CD14-positive monocyte (primary cell): ENCODE results near the gene YBX2. TPM values are rescaled to one million over a fixed set of nuclear protein-coding genes. Genes with fewer than 3 reads are reported as not detected.

Source experiments
- DNase-seq, 3 donors: peaks; one replicate each; pipeline ENCODE4 v3.0.0-alpha.2; 2011 to 2022
- H2AFZ ChIP-seq: 2 replicates; pipeline ENCODE4 v1.6.0; 2012; ENCODE audit warnings: mild to moderate bottlenecking, low read depth, low read length, inconsistent platforms; ENCODE audit not compliant: insufficient read depth, poor library complexity, severe bottlenecking
- H3K27ac ChIP-seq, 2 donors: 1 replicate in 1 of 2; 2 replicates in 1 of 2; pipeline ENCODE4 v1.5.1; 2012 to 2013; ENCODE audit warnings: low read length in 2 of 2, control low read depth in 1 of 2, inconsistent platforms in 1 of 2, low read depth in 1 of 2, mild to moderate bottlenecking in 1 of 2
- H3K27me3 ChIP-seq, 2 donors: one replicate each; pipeline versions ENCODE4 v1.6.0 to v1.6.1; 2011 to 2013; ENCODE audit warnings: low read length in 2 of 2; ENCODE audit not compliant: control insufficient read depth in 2 of 2, insufficient read depth in 2 of 2
- H3K36me3 ChIP-seq, 2 donors: replicated peaks in 1 of 2; 1 replicate in 1 of 2; 2 replicates in 1 of 2; pipeline versions ENCODE4 v1.5.1 to v1.6.1; 2012 to 2013; ENCODE audit warnings: low read length in 2 of 2, control low read depth in 1 of 2, inconsistent platforms in 1 of 2, mild to moderate bottlenecking in 1 of 2; ENCODE audit not compliant: insufficient read depth in 2 of 2, control insufficient read depth in 1 of 2
- H3K4me1 ChIP-seq, 2 donors: 1 replicate in 1 of 2; 2 replicates in 1 of 2; pipeline versions ENCODE4 v1.5.1 to v1.6.1; 2012 to 2013; ENCODE audit warnings: low read length in 2 of 2, control low read depth in 1 of 2, inconsistent platforms in 1 of 2, mild to moderate bottlenecking in 1 of 2, moderate library complexity in 1 of 2; ENCODE audit not compliant: insufficient read depth in 2 of 2, control insufficient read depth in 1 of 2
- H3K4me2 ChIP-seq: replicated peaks from 2 replicates; pipeline ENCODE3; 2012; ENCODE audit warnings: low read length, moderate library complexity, mild to moderate bottlenecking; ENCODE audit not compliant: poor library complexity, severe bottlenecking; ENCODE audit errors: extremely low read depth
- H3K4me3 ChIP-seq, 3 experiments: fragments of 200-600 bp in 1 of 3; sonication (generic) in 1 of 3; replicated peaks in 1 of 3; 1 replicate in 2 of 3; 2 replicates in 1 of 3; pipeline ENCODE4 v1.5.1; 2011 to 2013; ENCODE audit warnings: low read length in 3 of 3, mild to moderate bottlenecking in 3 of 3, control low read depth in 2 of 3, low read depth in 2 of 3, inconsistent platforms in 1 of 3, moderate library complexity in 1 of 3
- H3K79me2 ChIP-seq: 2 replicates; pipeline ENCODE4 v1.6.0; 2012; ENCODE audit warnings: mild to moderate bottlenecking, control low read depth, inconsistent platforms, low read length, moderate library complexity; ENCODE audit not compliant: insufficient read depth
- H3K9ac ChIP-seq: 2 replicates; pipeline ENCODE4 v1.6.0; 2017; ENCODE audit warnings: low read length, mild to moderate bottlenecking; ENCODE audit not compliant: insufficient read depth, poor library complexity, severe bottlenecking
- H3K9me3 ChIP-seq, 2 donors: replicated peaks in 1 of 2; 1 replicate in 1 of 2; 2 replicates in 1 of 2; pipeline versions ENCODE4 v1.5.1 to v1.6.1; 2012 to 2013; ENCODE audit warnings: low read length in 2 of 2, control low read depth in 1 of 2; ENCODE audit not compliant: control insufficient read depth in 1 of 2, insufficient read depth in 1 of 2
- H4K20me1 ChIP-seq: 2 replicates; pipeline ENCODE4 v1.6.0; 2012; ENCODE audit warnings: mild to moderate bottlenecking, low read length, control low read depth, moderate library complexity; ENCODE audit not compliant: insufficient read depth
- H3K27ac Mint-ChIP-seq, 7 donors: one replicate each; pipeline ENCODE4 v1.8.0; 2020; ENCODE audit warnings: mild to moderate bottlenecking in 7 of 7, mixed read lengths in 7 of 7, moderate library complexity in 6 of 7, inconsistent platforms in 2 of 7
- H3K27me3 Mint-ChIP-seq, 3 donors: one replicate each; pipeline ENCODE4 v1.8.0; 2021 to 2022; ENCODE audit warnings: low read depth in 3 of 3, mild to moderate bottlenecking in 3 of 3, mixed read lengths in 3 of 3, moderate library complexity in 3 of 3, inconsistent platforms in 1 of 3
- H3K36me3 Mint-ChIP-seq, 2 donors: one replicate each; pipeline ENCODE4 v1.8.0; 2020; ENCODE audit warnings: mixed read lengths in 2 of 2, inconsistent platforms in 1 of 2, mild to moderate bottlenecking in 1 of 2
- H3K4me1 Mint-ChIP-seq: one replicate; pipeline ENCODE4 v1.8.0; 2020; ENCODE audit warnings: mild to moderate bottlenecking, mixed read lengths
- H3K4me3 Mint-ChIP-seq, 2 donors: one replicate each; pipeline ENCODE4 v1.8.0; 2020; ENCODE audit warnings: mild to moderate bottlenecking in 2 of 2, mixed read lengths in 2 of 2, moderate library complexity in 1 of 2
- H3K9me3 Mint-ChIP-seq, 7 donors: one replicate each; pipeline ENCODE4 v1.8.0; 2020 to 2022; ENCODE audit warnings: mixed read lengths in 7 of 7, mild to moderate bottlenecking in 6 of 7, moderate library complexity in 6 of 7, inconsistent platforms in 2 of 7
- WGBS: methylation state at CpG from one replicate; pipeline ENCODE4 v1.1.5; 2013; ENCODE audit warnings: missing lambda C conversion rate; ENCODE audit not compliant: insufficient coverage; 5-methylcytosine and 5-hydroxymethylcytosine counted together
- intact Hi-C, 2 donors: fragments of 100-400 bp; cut with micrococcal nuclease; formaldehyde crosslinking; loops; one replicate each; pipeline versions ENCODE4 v1.15.0 to v1.15.1; 2023
- polyA plus RNA-seq, 3 donors: library from polyadenylated mRNA; depleted of rRNA in 1 of 3; unstranded in 2 of 3; stranded (reverse) in 1 of 3; fragments of 300-500 nt in 2 of 3; fragments of >200 nt in 1 of 3; fragmentation: Illumina TruSeq in 2 of 3; gene quantifications; 1 replicate in 2 of 3; 2 replicates in 1 of 3; pipeline ENCODE4 v1.2.3, GENCODE V29; 2012 to 2021
- TF ChIP-seq, protein P1 (sequence below): fragments of 200-600 bp; IDR thresholded peaks from one replicate; pipeline ENCODE4 v1.8.0; 2022; ENCODE audit warnings: antibody characterized with exemption, mild to moderate bottlenecking

The YBX2 gene
- polyA plus RNA-seq, 3 donors, result not detected

DNA sequence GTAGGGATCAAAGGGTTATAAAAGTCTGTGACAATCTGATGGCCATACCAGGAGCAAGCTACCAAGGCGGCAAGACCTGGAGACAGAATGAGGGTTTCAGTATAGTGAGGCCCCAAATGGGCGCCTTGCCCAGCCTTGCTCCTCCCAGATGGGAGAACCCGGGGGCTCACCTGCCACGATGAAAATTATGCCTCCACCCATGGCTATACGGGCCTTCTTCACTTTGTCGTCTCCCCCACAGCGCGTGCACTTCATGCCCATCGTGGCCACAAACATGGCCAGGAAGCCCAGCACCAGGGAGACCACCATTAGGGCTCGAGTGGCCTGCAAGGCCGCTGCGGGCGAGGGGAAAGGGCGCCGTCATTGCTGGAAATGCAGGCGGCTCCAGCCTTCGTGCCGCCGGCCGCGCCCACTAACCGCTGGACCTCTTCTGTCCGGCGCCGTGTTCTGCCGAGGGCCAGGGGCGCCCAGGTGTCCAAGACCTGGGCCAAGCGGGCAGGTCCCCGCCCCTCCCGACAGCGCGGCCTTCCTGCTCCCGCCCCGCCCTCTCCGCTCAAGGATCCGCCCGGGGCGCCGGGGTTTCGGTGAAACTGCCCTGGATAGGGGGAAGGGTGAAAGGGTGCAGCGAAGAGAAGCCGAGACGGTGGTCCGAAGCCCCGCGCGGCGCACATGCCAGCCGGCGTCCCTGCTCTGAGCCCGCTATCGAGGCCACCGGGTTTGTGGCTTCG lies 33.6 kb downstream of the YBX2 start:
- Mint-ChIP-seq H3K4me1 (peaks cover 38% of the 10 kb centered on the region), H3K36me3 (peaks cover 30 to 44% of the 10 kb centered on the region in 2 donors), H3K27ac (no peak overlapping the region), H3K27me3 (peaks cover 36 to 61% (median 56%) of the 10 kb centered on the region in 3 donors), H3K9me3 (peaks cover 0 to 12% (median 9%) of the 10 kb centered on the region in 7 donors), H3K4me3 (peak overlapping the region; percentile 76 to 87)
- Histone ChIP-seq H3K4me3 (peak overlapping the region; percentile 8 to 81 (median 36)), H2AFZ (peak overlapping the region; percentile 84), H3K9ac (peak overlapping the region; percentile 60), H3K36me3 (peaks cover 15 to 36% of the 10 kb centered on the region in 2 donors), H3K27ac (no peak overlapping the region), H3K4me1 (peaks cover 31 to 45% of the 10 kb centered on the region in 2 donors), H3K9me3 (peaks cover 0 to 7% of the 10 kb centered on the region in 2 donors), H4K20me1 (no peaks in the 10 kb centered on the region), H3K79me2 (no peaks in the 10 kb centered on the region), H3K27me3 (peaks cover 20 to 37% of the 10 kb centered on the region in 2 donors), H3K4me2 (peak overlapping the region; percentile 97)
- 10% methylated on average over 54 of the region's 54 CpGs for WGBS
- no peak for DNase-seq
- intact Hi-C loops, result no loop called here
- TF ChIP-seq, protein P1, sequence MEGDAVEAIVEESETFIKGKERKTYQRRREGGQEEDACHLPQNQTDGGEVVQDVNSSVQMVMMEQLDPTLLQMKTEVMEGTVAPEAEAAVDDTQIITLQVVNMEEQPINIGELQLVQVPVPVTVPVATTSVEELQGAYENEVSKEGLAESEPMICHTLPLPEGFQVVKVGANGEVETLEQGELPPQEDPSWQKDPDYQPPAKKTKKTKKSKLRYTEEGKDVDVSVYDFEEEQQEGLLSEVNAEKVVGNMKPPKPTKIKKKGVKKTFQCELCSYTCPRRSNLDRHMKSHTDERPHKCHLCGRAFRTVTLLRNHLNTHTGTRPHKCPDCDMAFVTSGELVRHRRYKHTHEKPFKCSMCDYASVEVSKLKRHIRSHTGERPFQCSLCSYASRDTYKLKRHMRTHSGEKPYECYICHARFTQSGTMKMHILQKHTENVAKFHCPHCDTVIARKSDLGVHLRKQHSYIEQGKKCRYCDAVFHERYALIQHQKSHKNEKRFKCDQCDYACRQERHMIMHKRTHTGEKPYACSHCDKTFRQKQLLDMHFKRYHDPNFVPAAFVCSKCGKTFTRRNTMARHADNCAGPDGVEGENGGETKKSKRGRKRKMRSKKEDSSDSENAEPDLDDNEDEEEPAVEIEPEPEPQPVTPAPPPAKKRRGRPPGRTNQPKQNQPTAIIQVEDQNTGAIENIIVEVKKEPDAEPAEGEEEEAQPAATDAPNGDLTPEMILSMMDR, result no peak

DNA sequence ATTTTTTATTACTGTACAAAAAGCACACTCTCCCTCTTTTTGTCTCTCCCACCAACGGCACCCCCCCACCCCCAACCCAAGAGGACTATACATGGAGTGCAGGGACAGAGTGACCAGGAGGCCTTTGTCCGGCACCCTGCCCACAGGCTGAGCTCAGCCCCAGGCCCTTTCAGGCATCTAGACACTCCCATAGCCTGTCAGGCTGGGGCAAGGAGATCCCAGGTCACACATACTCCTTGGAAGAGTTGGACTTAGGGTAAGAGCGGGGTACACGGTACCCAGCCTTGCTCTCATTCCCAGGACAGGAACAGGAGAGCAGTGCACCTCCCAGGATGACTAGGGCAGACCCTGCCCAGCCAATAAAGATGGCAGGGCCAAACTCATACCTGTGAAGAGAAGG lies 34.3 kb downstream of the YBX2 start:
- H3K9me3 ChIP-seq, result peaks cover 0 to 7% of the 10 kb centered on the region in 2 donors
- Mint-ChIP-seq H3K27me3 (peaks cover 32 to 55% (median 51%) of the 10 kb centered on the region in 3 donors), H3K36me3 (peaks cover 32 to 50% of the 10 kb centered on the region in 2 donors), H3K4me1 (peaks cover 38% of the 10 kb centered on the region), H3K9me3 (peaks cover 0 to 12% (median 9%) of the 10 kb centered on the region in 7 donors), H3K4me3 (peak overlapping the region in 1 of 2 donors; percentile 87), H3K27ac (peak overlapping the region in 1 of 7 donors; percentile 37)
- WGBS, result 71% methylated on average over 2 of the region's 4 CpGs
- H3K9ac ChIP-seq, result no peak overlapping the region
- H3K79me2 ChIP-seq, result no peaks in the 10 kb centered on the region
- H4K20me1 ChIP-seq, result no peaks in the 10 kb centered on the region
- TF ChIP-seq, protein P1, result no peak
- H3K4me1 ChIP-seq, result peaks cover 31 to 45% of the 10 kb centered on the region in 2 donors
- peak overlapping the region; percentile 84 for H2AFZ ChIP-seq
- peaks cover 17 to 42% of the 10 kb centered on the region in 2 donors for H3K36me3 ChIP-seq
- no peak overlapping the region for H3K4me2 ChIP-seq
- H3K27me3 ChIP-seq, result peaks cover 20 to 35% of the 10 kb centered on the region in 2 donors
- H3K27ac ChIP-seq, result no peak overlapping the region
- H3K4me3 ChIP-seq, result no peak overlapping the region
- intact Hi-C loops, result no loop called here
- no peak for DNase-seq
